HG02798 (cell line): ENCODE data around the gene GDF2.
A peak's percentile ranks its signal among the peaks of the same experiment; 100 is the strongest.

ENCODE experiments used
- ATAC-seq: cut with Tn5 transposase; IDR thresholded peaks from one replicate; pipeline ENCODE4 v1.9.1; 2021; ENCODE audit warnings: mild to moderate bottlenecking; ENCODE audit not compliant: unreplicated experiment, poor library complexity

The GDF2 gene

DNA sequence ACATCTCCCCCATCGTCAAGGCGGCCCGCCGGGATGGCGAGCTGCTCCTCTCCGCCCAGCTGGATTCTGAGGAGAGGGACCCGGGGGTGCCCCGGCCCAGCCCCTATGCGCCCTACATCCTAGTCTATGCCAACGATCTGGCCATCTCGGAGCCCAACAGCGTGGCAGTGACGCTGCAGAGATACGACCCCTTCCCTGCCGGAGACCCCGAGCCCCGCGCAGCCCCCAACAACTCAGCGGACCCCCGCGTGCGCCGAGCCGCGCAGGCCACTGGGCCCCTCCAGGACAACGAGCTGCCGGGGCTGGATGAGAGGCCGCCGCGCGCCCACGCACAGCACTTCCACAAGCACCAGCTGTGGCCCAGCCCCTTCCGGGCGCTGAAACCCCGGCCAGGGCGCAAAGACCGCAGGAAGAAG is 12.2 kb upstream of the GDF2 start:
- ATAC-seq = no peak

DNA sequence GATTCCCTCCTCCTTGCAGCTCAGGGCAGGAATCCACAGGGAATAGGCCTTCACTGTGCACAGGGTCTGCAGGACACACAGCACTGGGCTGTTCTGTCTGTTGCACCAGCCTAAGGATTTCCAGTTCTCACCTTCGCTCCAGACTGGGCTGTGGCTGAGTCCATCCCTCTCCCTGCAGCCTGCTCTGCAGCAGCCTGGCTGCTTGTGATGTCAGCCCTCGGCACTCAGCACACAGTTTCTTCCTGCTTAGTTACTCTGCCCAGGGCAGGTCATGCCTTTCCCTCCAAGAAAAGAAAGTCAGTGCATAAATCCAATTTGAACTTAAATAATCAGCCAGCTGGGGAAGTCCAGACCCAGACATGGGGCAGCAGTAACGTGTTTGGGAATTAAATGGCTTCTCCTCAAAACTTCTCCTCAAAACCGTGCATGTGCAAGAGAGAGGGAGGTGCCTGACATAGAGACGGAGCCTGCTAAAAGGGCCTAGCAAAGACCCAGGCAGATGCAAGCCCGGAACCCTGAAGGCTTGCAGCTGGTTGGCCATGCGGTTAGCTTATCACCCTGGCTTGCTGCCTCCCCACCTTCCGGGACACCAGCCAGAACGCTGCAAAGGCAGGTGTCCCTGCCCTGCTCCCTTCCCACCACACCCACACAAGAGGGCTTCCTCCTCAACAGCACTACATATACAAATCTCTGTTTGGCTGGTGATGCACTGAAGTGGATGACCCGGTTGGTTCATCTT is 10.9 kb upstream of the GDF2 start:
- ATAC-seq = no peak

DNA sequence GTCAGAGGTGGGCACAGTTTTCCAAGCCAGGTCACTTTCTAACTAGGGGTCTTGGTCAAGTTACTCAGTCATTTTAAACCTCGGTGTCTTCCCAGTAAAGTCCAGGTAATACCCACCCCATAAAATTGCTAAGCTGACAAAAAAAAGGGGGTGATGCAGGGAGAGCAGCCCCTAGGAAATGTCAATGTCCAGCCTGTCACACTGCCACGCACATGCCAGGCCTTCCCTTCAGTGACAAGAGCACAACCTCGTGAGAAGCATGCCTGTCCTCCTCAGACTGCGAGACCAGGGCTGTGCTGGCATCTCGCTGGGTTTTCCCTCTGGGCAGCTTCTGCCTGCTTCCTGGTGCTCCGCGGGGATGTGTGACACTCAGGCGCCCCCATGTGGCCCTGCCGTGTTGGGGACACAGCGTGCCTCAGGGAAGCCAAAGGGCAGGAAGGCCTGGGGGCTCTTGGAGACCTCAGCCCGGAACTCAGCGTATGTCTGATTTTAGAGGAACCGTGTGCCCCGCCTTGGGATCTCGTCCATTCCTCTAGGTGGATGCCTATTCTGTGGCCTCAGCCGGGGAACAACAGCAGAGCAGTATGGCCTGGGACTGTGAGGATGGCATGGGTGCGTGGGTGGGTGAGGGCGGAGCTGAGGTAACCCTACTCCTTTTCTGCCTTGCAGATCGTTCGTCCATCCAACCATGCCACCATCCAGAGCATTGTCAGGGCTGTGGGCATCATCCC is 10.2 kb upstream of the GDF2 start:
- peak; percentile 80 for ATAC-seq

GRCh38 chr10:47312663-47312995 is 9.6 kb upstream of the GDF2 start:
- ATAC-seq = no peak

- ATAC-seq = no peak
These were observed 7.8 kb upstream of the GDF2 start for GRCh38 chr10:47314416-47314970.

GRCh38 chr10:47315421-47315820 is 6.8 kb upstream of the GDF2 start:
- no peak for ATAC-seq

- no peak for ATAC-seq
These were observed 6.1 kb upstream of the GDF2 start for GRCh38 chr10:47316131-47316530.

- no peak for ATAC-seq
These were observed 5.0 kb upstream of the GDF2 start for GRCh38 chr10:47317251-47317650.

GRCh38 chr10:47318706-47319105 is 3.5 kb upstream of the GDF2 start:
- no peak for ATAC-seq

- ATAC-seq = no peak
These were observed 2.5 kb upstream of the GDF2 start for GRCh38 chr10:47319784-47320183.

DNA sequence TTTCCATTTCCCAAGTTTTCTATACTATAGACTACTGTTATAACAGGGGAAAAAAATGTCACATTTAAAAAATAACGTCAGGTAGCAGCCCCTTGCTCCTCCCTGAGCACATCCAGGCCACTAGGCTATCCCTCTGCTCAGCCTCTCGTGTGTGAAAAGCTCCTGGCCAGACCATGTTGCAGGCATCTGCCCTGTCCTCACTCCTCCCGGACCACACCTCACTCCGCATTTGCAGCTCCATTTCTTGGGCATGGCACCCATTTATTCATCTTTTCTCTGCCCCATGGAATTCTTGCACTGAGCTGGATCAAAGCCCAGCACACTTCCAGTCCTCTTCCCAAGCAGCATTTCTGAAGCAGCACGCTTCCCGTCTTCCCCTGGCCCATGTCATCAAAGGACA is 1.4 kb upstream of the GDF2 start:
- no peak for ATAC-seq

GRCh38 chr10:47321521-47322195 is 596 bp upstream of the GDF2 start:
- ATAC-seq = no peak

DNA sequence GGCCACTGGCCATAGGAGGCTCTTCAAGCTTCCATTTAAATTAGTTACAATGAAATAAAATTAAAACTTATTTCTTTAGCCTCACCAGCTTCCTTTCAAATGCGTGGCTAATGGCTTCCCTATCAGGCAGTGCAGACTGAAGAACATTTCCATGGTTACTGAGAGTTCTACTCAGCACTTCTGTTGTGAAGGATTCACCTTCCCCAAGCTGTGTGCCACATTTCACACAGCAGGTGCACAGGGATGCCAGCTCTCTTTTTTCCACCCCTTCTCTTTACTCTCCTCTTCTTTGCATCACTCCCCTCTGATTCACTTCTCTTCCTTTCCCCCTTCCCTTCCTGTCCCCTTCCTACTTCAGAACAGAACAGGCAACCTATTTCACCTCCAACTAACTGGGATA is 833 bp downstream of the GDF2 start:
- ATAC-seq = no peak

DNA sequence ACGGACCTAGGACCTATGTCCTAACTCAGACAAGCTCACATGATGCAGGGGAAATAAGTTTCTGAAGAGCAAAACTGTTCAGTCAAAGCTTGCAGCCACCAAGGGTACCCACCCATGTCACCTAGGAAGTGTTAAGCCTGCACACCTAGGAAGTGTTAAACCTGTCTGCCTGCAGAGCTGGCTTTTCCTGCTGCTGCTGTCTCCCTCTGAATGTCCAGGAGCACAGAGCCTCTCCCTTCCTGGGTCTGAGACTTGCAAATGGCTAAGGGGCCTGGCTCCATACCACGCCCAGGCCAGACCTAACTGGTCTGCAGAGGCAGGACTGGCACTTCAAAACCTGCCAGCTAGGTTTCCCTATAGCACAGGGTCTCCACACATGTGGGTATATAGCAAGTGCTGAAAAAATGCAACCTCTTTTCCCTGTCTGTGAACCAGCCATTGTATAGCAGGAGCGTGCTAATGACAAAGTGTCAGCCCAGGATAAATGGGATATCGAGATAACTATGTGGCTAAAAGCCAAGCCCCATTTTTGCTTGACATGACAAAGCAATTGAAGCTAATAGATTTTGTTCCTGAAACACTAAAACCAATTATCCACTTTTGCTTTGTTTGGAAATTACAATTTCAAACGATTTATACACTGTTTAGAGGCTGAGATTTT is 1.5 kb downstream of the GDF2 start:
- no peak for ATAC-seq

DNA sequence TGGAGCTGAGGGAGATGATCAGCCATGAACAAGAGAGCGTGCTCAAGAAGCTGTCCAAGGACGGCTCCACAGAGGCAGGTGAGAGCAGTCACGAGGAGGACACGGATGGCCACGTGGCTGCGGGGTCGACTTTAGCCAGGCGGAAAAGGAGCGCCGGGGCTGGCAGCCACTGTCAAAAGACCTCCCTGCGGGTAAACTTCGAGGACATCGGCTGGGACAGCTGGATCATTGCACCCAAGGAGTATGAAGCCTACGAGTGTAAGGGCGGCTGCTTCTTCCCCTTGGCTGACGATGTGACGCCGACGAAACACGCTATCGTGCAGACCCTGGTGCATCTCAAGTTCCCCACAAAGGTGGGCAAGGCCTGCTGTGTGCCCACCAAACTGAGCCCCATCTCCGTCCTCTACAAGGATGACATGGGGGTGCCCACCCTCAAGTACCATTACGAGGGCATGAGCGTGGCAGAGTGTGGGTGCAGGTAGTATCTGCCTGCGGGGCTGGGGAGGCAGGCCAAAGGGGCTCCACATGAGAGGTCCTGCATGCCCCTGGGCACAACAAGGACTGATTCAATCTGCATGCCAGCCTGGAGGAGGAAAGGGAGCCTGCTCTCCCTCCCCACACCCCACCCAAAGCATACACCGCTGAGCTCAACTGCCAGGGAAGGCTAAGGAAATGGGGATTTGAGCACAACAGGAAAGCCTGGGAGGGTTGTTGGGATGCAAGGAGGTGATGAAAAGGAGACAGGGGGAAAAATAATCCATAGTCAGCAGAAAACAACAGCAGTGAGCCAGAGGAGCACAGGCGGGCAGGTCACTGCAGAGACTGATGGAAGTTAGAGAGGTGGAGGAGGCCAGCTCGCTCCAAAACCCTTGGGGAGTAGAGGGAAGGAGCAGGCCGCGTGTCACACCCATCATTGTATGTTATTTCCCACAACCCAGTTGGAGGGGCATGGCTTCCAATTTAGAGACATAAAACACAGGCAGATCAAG is 3.3 kb downstream of the GDF2 start:
- no peak for ATAC-seq

- ATAC-seq = no peak
These were observed 4.2 kb downstream of the GDF2 start for GRCh38 chr10:47326306-47326926.

GRCh38 chr10:47326927-47327330 is 4.7 kb downstream of the GDF2 start:
- no peak for ATAC-seq

GRCh38 chr10:47329855-47330254 is 7.6 kb downstream of the GDF2 start:
- ATAC-seq = no peak

DNA sequence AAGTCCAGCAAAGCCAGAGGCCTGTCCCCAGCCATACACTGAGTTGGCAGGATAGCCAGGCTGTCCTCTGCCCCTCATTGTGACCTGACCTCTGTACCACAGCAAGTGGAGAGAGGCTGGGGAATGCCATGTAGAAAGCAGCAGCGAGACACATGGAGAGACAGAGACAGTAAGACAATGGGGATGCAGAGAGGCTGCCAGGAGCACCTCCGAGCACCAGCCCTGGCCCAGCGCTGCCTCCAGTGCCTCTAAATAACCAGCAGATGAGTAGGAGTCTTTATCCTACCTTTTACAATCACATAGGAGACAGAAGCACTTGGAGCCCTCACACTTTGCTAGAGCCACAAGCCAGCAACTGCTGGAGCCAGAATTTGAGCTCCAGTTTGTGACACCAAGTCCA is 8.1 kb downstream of the GDF2 start:
- no peak for ATAC-seq
